ENCODE results near the gene FOXL3.
"Not testable (repeated sequence)": the region's sequence is repeated elsewhere in the genome, so short reads cannot be mapped to it uniquely, and the experiment has no call there.

The FOXL3 gene

GRCh38 chr7:326809-327232, 36.9 kb downstream of the FOXL3 start:
- DNase-seq = no peak

- DNase-seq = no peak
These were observed 37.4 kb downstream of the FOXL3 start for GRCh38 chr7:327233-327931.

- no peak for DNase-seq
These were observed 38.2 kb downstream of the FOXL3 start for GRCh38 chr7:327991-328702.

GRCh38 chr7:329691-330281, 39.8 kb downstream of the FOXL3 start:
- no peak for DNase-seq

- no peak for DNase-seq
These were observed 40.7 kb downstream of the FOXL3 start for GRCh38 chr7:330511-331230.

GRCh38 chr7:332020-332517, 42.1 kb downstream of the FOXL3 start:
- no peak for DNase-seq

- no peak for DNase-seq
These were observed 42.8 kb downstream of the FOXL3 start for GRCh38 chr7:332646-333392.

GRCh38 chr7:333393-333764, 43.4 kb downstream of the FOXL3 start:
- DNase-seq = no peak

- DNase-seq = no peak
These were observed 44.8 kb downstream of the FOXL3 start for GRCh38 chr7:334618-335357.

- DNase-seq = no peak
These were observed 45.6 kb downstream of the FOXL3 start for GRCh38 chr7:335358-336148.

GRCh38 chr7:336149-336533, 46.2 kb downstream of the FOXL3 start:
- not testable (repeated sequence) for DNase-seq

- no peak for DNase-seq
These were observed 47.0 kb downstream of the FOXL3 start for GRCh38 chr7:336810-337566.

- no peak for DNase-seq
These were observed 47.6 kb downstream of the FOXL3 start for GRCh38 chr7:337567-337951.

- DNase-seq = no peak
These were observed 48.5 kb downstream of the FOXL3 start for GRCh38 chr7:338295-339061.

GRCh38 chr7:339062-339342, 49.0 kb downstream of the FOXL3 start:
- DNase-seq = no peak

GRCh38 chr7:339696-340095, 49.7 kb downstream of the FOXL3 start:
- DNase-seq = no peak

GRCh38 chr7:340200-340937, 50.4 kb downstream of the FOXL3 start:
- no peak for DNase-seq

Data from NCI-H526 treated with DMSO at 0.1 percent for 48 hours (cell line).